SIG-M5 (cell line): ENCODE results near the gene IL13RA1.
A peak's percentile ranks its signal among the peaks of the same experiment; 100 is the strongest.
"Not testable (repeated sequence)": the region's sequence is repeated elsewhere in the genome, so short reads cannot be mapped to it uniquely, and the experiment has no call there.

Experiments
- DNase-seq: peaks from one replicate; lab custom pipeline; 2025; lab: John Stamatoyannopoulos, UW

Gene IL13RA1

GRCh38 chrX:118726887-118727685 is at the start of gene IL13RA1:
Gene IL13RA1, plus strand, starts transcription at chrX:118727606. Its CDS starts 33 bp downstream, at chrX:118727639.
- DNase-seq: no peak

GRCh38 chrX:118679290-118679689 is 48.1 kb upstream of the IL13RA1 start:
- no peak for DNase-seq

- DNase-seq: no peak
Measured at GRCh38 chrX:118682258-118683014, 45.0 kb upstream of the IL13RA1 start.

GRCh38 chrX:118685393-118685792 is 42.0 kb upstream of the IL13RA1 start:
- DNase-seq: no peak

- no peak for DNase-seq
Measured at GRCh38 chrX:118688935-118689334, 38.5 kb upstream of the IL13RA1 start.

GRCh38 chrX:118693843-118694242 is 33.6 kb upstream of the IL13RA1 start:
- DNase-seq: no peak

GRCh38 chrX:118694638-118695037 is 32.8 kb upstream of the IL13RA1 start:
- no peak for DNase-seq

- peak; percentile 9 for DNase-seq
Measured at GRCh38 chrX:118698516-118699170, 28.8 kb upstream of the IL13RA1 start.

GRCh38 chrX:118702741-118703140 is 24.7 kb upstream of the IL13RA1 start:
- DNase-seq: no peak

- no peak for DNase-seq
Measured at GRCh38 chrX:118706681-118707080, 20.7 kb upstream of the IL13RA1 start.

- DNase-seq: no peak
Measured at GRCh38 chrX:118714521-118714920, 12.9 kb upstream of the IL13RA1 start.

- DNase-seq: not testable (repeated sequence)
Measured at GRCh38 chrX:118715917-118716316, 11.5 kb upstream of the IL13RA1 start.

GRCh38 chrX:118716833-118717232 is 10.6 kb upstream of the IL13RA1 start:
- DNase-seq: not testable (repeated sequence)

- DNase-seq: peak; percentile 71
Measured at GRCh38 chrX:118717678-118718391, 9.6 kb upstream of the IL13RA1 start.

- DNase-seq: peak; percentile 81
Measured at GRCh38 chrX:118718737-118719136, 8.7 kb upstream of the IL13RA1 start.

GRCh38 chrX:118720058-118720707 is 7.2 kb upstream of the IL13RA1 start:
- DNase-seq: no peak

GRCh38 chrX:118723376-118723775 is 4.0 kb upstream of the IL13RA1 start:
- DNase-seq: no peak

- DNase-seq: no peak
Measured at GRCh38 chrX:118724365-118724764, 3.0 kb upstream of the IL13RA1 start.

- no peak for DNase-seq
Measured at GRCh38 chrX:118724775-118725174, 2.6 kb upstream of the IL13RA1 start.

- no peak for DNase-seq
Measured at GRCh38 chrX:118726396-118726795, 1.0 kb upstream of the IL13RA1 start.

- no peak for DNase-seq
Measured at GRCh38 chrX:118727686-118728339, 407 bp downstream of the IL13RA1 start.
